HEK293 (cell line): ENCODE data around the gene MANSC4.

Experiments used
- CTCF ChIA-PET: fragments of 350-600 bp; formaldehyde crosslinking; extraction: SDS; loops from one replicate; lab custom pipeline; 2021; ENCODE audit warnings: antibody characterized with exemption; lab: Yijun Ruan, JAX
- POLR2A ChIA-PET: fragments of 300-600 bp; formaldehyde crosslinking; extraction: SDS; loops from one replicate; lab custom pipeline; 2020; ENCODE audit warnings: antibody characterized with exemption, inconsistent platforms; lab: Yijun Ruan, JAX
- H3K27ac ChIP-seq: fragments of 200-500 bp; sonication (Bioruptor generic); 2 replicates; pipeline ENCODE4 v1.5.1; 2014; ENCODE audit warnings: low read depth, low read length, control low read depth, inconsistent platforms; ENCODE audit errors: extremely low read depth
- H3K36me3 ChIP-seq, 2 experiments: fragments of 200-500 bp in 1 of 2; sonication (Bioruptor generic) in 1 of 2; 1 replicate in 1 of 2; 2 replicates in 1 of 2; pipeline ENCODE4 v1.5.1; 2014 to 2017; ENCODE audit warnings: inconsistent platforms in 2 of 2, low read length in 2 of 2; ENCODE audit not compliant: control insufficient read depth in 2 of 2, insufficient read depth in 1 of 2
- H3K4me1 ChIP-seq: fragments of 200-500 bp; sonication (Bioruptor generic); 2 replicates; pipeline ENCODE4 v1.5.1; 2014; ENCODE audit warnings: mild to moderate bottlenecking, low read length, inconsistent platforms; ENCODE audit not compliant: control insufficient read depth, insufficient read depth
- H3K4me3 ChIP-seq: 2 replicates; pipeline ENCODE4 v1.5.1; 2011; ENCODE audit warnings: low read depth, mild to moderate bottlenecking, control low read depth, low read length, moderate library complexity
- H3K9me3 ChIP-seq: fragments of 200-500 bp; sonication (Bioruptor generic); 2 replicates; pipeline ENCODE4 v1.5.1; 2014; ENCODE audit warnings: low read depth, low read length, inconsistent platforms; ENCODE audit not compliant: control insufficient read depth, insufficient read depth
- HOXA7 ChIP-seq: sonication (generic); formaldehyde crosslinking; IDR thresholded peaks from 2 replicates; pipeline ENCODE4 v1.8.1; 2022; ENCODE audit warnings: missing genetic modification reagents, borderline replicate concordance
- TCF7L2 ChIP-seq: IDR thresholded peaks from 2 replicates; pipeline ENCODE4 v1.6.1; 2011; ENCODE audit warnings: low read depth, mild to moderate bottlenecking, inconsistent platforms, low read length, moderate library complexity, borderline replicate concordance
- ZBTB17 ChIP-seq: fragments of 450-650 bp; formaldehyde crosslinking; IDR thresholded peaks from 2 replicates; pipeline ENCODE4 v1.5.1; 2016; ENCODE audit warnings: missing biosample characterization, missing genetic modification characterization
- ZBTB21 ChIP-seq: fragments of 450-650 bp; formaldehyde crosslinking; IDR thresholded peaks from 2 replicates; pipeline ENCODE4 v1.5.1; 2017; ENCODE audit warnings: missing biosample characterization, missing genetic modification characterization
- ZBTB48 ChIP-seq: fragments of 450-650 bp; formaldehyde crosslinking; IDR thresholded peaks from 2 replicates; pipeline ENCODE4 v1.5.1; 2016; ENCODE audit warnings: missing biosample characterization, missing genetic modification characterization
- ZBTB8A ChIP-seq: fragments of 450-650 bp; formaldehyde crosslinking; IDR thresholded peaks from 2 replicates; pipeline ENCODE4 v1.5.1; 2016; ENCODE audit warnings: missing biosample characterization, missing genetic modification characterization
- ZFHX2 ChIP-seq: fragments of 450-650 bp; formaldehyde crosslinking; conservative IDR thresholded peaks from 2 replicates; pipeline ENCODE4 v1.5.1; 2016; ENCODE audit warnings: missing biosample characterization, missing genetic modification characterization
- ZFP69B ChIP-seq: fragments of 450-650 bp; formaldehyde crosslinking; IDR thresholded peaks from 2 replicates; pipeline ENCODE4 v1.5.1; 2016; ENCODE audit warnings: missing biosample characterization, missing genetic modification characterization
- ZNF133 ChIP-seq: fragments of 450-650 bp; formaldehyde crosslinking; IDR thresholded peaks from 2 replicates; pipeline ENCODE4 v1.5.1; 2016; ENCODE audit warnings: missing biosample characterization, missing genetic modification characterization
- ZNF16 ChIP-seq: fragments of 450-650 bp; formaldehyde crosslinking; IDR thresholded peaks from 2 replicates; pipeline ENCODE4 v1.5.1; 2016; ENCODE audit warnings: low read depth, missing biosample characterization, missing genetic modification characterization
- ZNF175 ChIP-seq: fragments of 450-650 bp; formaldehyde crosslinking; IDR thresholded peaks from 2 replicates; pipeline ENCODE4 v1.5.1; 2016; ENCODE audit warnings: missing biosample characterization, missing genetic modification characterization
- ZNF19 ChIP-seq: fragments of 450-650 bp; formaldehyde crosslinking; IDR thresholded peaks from 2 replicates; pipeline ENCODE4; 2016; ENCODE audit warnings: missing biosample characterization, missing genetic modification characterization, low read depth
- ZNF221 ChIP-seq: fragments of 450-650 bp; formaldehyde crosslinking; IDR thresholded peaks from 2 replicates; pipeline ENCODE4 v1.5.1; 2017; ENCODE audit warnings: missing biosample characterization, missing genetic modification characterization, borderline replicate concordance
- ZNF23 ChIP-seq: fragments of 450-650 bp; formaldehyde crosslinking; IDR thresholded peaks from 2 replicates; pipeline ENCODE4 v1.5.1; 2016; ENCODE audit warnings: missing biosample characterization, missing genetic modification characterization, borderline replicate concordance
- ZNF248 ChIP-seq: fragments of 450-650 bp; formaldehyde crosslinking; IDR thresholded peaks from 2 replicates; pipeline ENCODE4 v1.5.1; 2017; ENCODE audit warnings: missing biosample characterization, missing genetic modification characterization
- ZNF302 ChIP-seq: fragments of 450-650 bp; formaldehyde crosslinking; IDR thresholded peaks from 2 replicates; pipeline ENCODE4 v1.5.1; 2016; ENCODE audit warnings: missing biosample characterization, missing genetic modification characterization, low read depth
- ZNF335 ChIP-seq: fragments of 450-650 bp; formaldehyde crosslinking; conservative IDR thresholded peaks from 2 replicates; pipeline ENCODE4 v1.5.1; 2016; ENCODE audit warnings: missing biosample characterization, missing genetic modification characterization
- ZNF404 ChIP-seq: fragments of 450-650 bp; formaldehyde crosslinking; IDR thresholded peaks from 2 replicates; pipeline ENCODE4 v1.5.1; 2017; ENCODE audit warnings: missing biosample characterization, missing genetic modification characterization
- ZNF544 ChIP-seq: fragments of 450-650 bp; formaldehyde crosslinking; IDR thresholded peaks from 2 replicates; pipeline ENCODE4 v1.5.0; 2017; ENCODE audit warnings: missing biosample characterization, missing genetic modification characterization
- ZNF558 ChIP-seq: fragments of 450-650 bp; formaldehyde crosslinking; IDR thresholded peaks from 2 replicates; pipeline ENCODE4 v1.5.1; 2016; ENCODE audit warnings: missing biosample characterization, missing genetic modification characterization
- ZNF629 ChIP-seq: fragments of 450-650 bp; formaldehyde crosslinking; IDR thresholded peaks from 2 replicates; pipeline ENCODE4 v1.5.1; 2017; ENCODE audit warnings: missing biosample characterization, missing genetic modification characterization
- TF ChIP-seq, protein P1 (sequence below): fragments of 450-650 bp; formaldehyde crosslinking; IDR thresholded peaks from 2 replicates; pipeline ENCODE4 v1.5.1; 2017; ENCODE audit warnings: missing biosample characterization, missing genetic modification characterization
- TF ChIP-seq, protein P2 (sequence below): IDR thresholded peaks from 2 replicates; pipeline ENCODE4 v1.6.1; 2011; ENCODE audit warnings: mild to moderate bottlenecking, low read depth, low read length, borderline replicate concordance
- TF ChIP-seq, protein P3 (sequence below): fragments of 450-650 bp; formaldehyde crosslinking; IDR thresholded peaks from 2 replicates; pipeline ENCODE4 v1.5.1; 2016; ENCODE audit warnings: missing biosample characterization, missing genetic modification characterization
- TF ChIP-seq, protein P4 (sequence below): fragments of 450-650 bp; formaldehyde crosslinking; IDR thresholded peaks from 2 replicates; pipeline ENCODE4 v1.5.1; 2016; ENCODE audit warnings: missing biosample characterization, missing genetic modification characterization, borderline replicate concordance
- TF ChIP-seq, protein P5 (sequence below): fragments of 450-650 bp; formaldehyde crosslinking; IDR thresholded peaks from 2 replicates; pipeline ENCODE4 v1.5.1; 2016; ENCODE audit warnings: missing biosample characterization, missing genetic modification characterization
- TF ChIP-seq, protein P6 (sequence below): fragments of 450-650 bp; formaldehyde crosslinking; IDR thresholded peaks from 2 replicates; pipeline ENCODE4 v1.5.1; 2016; ENCODE audit warnings: missing biosample characterization, missing genetic modification characterization

MANSC4 gene

DNA sequence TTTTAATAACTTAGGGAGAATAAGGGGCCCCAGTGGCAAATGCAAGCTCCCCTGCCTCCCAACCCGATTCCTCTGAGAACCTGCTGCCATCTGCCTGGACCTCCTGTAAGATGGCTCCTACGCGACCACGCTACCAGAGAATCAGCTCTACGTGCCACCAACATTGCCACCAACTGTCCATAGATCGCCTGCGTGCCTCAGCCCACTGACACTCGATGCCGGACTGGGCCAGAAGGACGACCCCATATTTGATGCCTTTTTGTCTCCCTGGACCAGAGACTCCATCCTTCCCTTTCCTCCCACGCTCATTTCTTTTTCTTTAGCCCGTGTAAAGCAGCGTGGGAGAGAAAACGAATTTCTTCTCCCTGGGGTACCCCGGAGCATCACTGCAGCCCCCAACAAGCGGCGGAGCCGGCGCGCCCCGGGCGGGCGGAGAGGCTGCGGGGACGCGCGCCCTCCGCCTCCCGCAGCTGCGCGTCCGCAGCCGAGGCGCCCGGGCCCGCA lies 568 bp downstream of the MANSC4 start:
- ChIA-PET CTCF (no interaction called here), POLR2A (interaction anchor here (1.1 to 1.5 kb wide), 5 partner anchors 11 to 599 kb away, joined by 3 to 5 read pairs (median 3); partner anchors contain the start of gene MRPS35)
- H3K27ac ChIP-seq: peak overlapping the region; percentile 99
- H3K4me1 ChIP-seq: peaks cover 9% of the 10 kb centered on the region; the same call in 1 of the 2 replicates
- H3K36me3 ChIP-seq: peaks cover 7 to 12% of the 10 kb centered on the region in 2 experiments
- no peaks in the 10 kb centered on the region for H3K9me3 ChIP-seq
- peak overlapping the region; percentile 83 for H3K4me3 ChIP-seq
- TF ChIP-seq, protein P1, sequence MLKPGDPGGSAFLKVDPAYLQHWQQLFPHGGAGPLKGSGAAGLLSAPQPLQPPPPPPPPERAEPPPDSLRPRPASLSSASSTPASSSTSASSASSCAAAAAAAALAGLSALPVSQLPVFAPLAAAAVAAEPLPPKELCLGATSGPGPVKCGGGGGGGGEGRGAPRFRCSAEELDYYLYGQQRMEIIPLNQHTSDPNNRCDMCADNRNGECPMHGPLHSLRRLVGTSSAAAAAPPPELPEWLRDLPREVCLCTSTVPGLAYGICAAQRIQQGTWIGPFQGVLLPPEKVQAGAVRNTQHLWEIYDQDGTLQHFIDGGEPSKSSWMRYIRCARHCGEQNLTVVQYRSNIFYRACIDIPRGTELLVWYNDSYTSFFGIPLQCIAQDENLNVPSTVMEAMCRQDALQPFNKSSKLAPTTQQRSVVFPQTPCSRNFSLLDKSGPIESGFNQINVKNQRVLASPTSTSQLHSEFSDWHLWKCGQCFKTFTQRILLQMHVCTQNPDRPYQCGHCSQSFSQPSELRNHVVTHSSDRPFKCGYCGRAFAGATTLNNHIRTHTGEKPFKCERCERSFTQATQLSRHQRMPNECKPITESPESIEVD (tag by site-specific recombination): no peak
- TF ChIP-seq ZNF335 (tag by site-specific recombination) (peak; percentile 80), ZNF302 (tag by site-specific recombination) (no peak), ZBTB48 (tag by site-specific recombination) (peak; percentile 15; the same call in 1 of the 2 replicates), ZNF404 (tag by site-specific recombination) (no peak), ZNF16 (tag by site-specific recombination) (no peak), ZNF23 (tag by site-specific recombination) (no peak), TCF7L2 (no peak), ZBTB21 (tag by site-specific recombination) (no peak), ZNF629 (tag by site-specific recombination) (no peak), ZBTB17 (tag by site-specific recombination) (peak; percentile 33; the same call in 1 of the 2 replicates), ZNF19 (tag by site-specific recombination) (no peak), ZNF558 (tag by site-specific recombination) (no peak), HOXA7 (CRISPR knock-in tag) (no peak), ZNF133 (tag by site-specific recombination) (no peak), ZNF544 (no peak), ZNF175 (no peak), ZFP69B (tag by site-specific recombination) (no peak), ZNF221 (tag by site-specific recombination) (no peak), ZBTB8A (peak; percentile 51), ZFHX2 (peak; percentile 65), ZNF248 (tag by site-specific recombination) (no peak)
- TF ChIP-seq, protein P2, sequence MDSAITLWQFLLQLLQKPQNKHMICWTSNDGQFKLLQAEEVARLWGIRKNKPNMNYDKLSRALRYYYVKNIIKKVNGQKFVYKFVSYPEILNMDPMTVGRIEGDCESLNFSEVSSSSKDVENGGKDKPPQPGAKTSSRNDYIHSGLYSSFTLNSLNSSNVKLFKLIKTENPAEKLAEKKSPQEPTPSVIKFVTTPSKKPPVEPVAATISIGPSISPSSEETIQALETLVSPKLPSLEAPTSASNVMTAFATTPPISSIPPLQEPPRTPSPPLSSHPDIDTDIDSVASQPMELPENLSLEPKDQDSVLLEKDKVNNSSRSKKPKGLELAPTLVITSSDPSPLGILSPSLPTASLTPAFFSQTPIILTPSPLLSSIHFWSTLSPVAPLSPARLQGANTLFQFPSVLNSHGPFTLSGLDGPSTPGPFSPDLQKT: no peak
- TF ChIP-seq, protein P3, sequence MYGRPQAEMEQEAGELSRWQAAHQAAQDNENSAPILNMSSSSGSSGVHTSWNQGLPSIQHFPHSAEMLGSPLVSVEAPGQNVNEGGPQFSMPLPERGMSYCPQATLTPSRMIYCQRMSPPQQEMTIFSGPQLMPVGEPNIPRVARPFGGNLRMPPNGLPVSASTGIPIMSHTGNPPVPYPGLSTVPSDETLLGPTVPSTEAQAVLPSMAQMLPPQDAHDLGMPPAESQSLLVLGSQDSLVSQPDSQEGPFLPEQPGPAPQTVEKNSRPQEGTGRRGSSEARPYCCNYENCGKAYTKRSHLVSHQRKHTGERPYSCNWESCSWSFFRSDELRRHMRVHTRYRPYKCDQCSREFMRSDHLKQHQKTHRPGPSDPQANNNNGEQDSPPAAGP (tag by site-specific recombination): no peak
- TF ChIP-seq, protein P4, sequence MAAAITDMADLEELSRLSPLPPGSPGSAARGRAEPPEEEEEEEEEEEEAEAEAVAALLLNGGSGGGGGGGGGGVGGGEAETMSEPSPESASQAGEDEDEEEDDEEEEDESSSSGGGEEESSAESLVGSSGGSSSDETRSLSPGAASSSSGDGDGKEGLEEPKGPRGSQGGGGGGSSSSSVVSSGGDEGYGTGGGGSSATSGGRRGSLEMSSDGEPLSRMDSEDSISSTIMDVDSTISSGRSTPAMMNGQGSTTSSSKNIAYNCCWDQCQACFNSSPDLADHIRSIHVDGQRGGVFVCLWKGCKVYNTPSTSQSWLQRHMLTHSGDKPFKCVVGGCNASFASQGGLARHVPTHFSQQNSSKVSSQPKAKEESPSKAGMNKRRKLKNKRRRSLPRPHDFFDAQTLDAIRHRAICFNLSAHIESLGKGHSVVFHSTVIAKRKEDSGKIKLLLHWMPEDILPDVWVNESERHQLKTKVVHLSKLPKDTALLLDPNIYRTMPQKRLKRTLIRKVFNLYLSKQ (tag by site-specific recombination): no peak
- TF ChIP-seq, protein P5, sequence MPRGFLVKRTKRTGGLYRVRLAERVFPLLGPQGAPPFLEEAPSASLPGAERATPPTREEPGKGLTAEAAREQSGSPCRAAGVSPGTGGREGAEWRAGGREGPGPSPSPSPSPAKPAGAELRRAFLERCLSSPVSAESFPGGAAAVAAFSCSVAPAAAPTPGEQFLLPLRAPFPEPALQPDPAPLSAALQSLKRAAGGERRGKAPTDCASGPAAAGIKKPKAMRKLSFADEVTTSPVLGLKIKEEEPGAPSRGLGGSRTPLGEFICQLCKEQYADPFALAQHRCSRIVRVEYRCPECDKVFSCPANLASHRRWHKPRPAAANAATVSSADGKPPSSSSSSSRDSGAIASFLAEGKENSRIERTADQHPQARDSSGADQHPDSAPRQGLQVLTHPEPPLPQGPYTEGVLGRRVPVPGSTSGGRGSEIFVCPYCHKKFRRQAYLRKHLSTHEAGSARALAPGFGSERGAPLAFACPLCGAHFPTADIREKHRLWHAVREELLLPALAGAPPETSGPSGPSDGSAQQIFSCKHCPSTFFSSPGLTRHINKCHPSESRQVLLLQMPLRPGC: no peak
- TF ChIP-seq, protein P6, sequence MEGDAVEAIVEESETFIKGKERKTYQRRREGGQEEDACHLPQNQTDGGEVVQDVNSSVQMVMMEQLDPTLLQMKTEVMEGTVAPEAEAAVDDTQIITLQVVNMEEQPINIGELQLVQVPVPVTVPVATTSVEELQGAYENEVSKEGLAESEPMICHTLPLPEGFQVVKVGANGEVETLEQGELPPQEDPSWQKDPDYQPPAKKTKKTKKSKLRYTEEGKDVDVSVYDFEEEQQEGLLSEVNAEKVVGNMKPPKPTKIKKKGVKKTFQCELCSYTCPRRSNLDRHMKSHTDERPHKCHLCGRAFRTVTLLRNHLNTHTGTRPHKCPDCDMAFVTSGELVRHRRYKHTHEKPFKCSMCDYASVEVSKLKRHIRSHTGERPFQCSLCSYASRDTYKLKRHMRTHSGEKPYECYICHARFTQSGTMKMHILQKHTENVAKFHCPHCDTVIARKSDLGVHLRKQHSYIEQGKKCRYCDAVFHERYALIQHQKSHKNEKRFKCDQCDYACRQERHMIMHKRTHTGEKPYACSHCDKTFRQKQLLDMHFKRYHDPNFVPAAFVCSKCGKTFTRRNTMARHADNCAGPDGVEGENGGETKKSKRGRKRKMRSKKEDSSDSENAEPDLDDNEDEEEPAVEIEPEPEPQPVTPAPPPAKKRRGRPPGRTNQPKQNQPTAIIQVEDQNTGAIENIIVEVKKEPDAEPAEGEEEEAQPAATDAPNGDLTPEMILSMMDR (tag by site-specific recombination): no peak; the same call in 1 of the 2 replicates
